Measurements from ENCODE around the gene DMD. TPM values are rescaled to one million over a fixed set of nuclear protein-coding genes. Genes with fewer than 3 reads are reported as not detected.

DMD gene
- total RNA-seq, 1 donor from 2014 or later, result 116 TPM

DNA sequence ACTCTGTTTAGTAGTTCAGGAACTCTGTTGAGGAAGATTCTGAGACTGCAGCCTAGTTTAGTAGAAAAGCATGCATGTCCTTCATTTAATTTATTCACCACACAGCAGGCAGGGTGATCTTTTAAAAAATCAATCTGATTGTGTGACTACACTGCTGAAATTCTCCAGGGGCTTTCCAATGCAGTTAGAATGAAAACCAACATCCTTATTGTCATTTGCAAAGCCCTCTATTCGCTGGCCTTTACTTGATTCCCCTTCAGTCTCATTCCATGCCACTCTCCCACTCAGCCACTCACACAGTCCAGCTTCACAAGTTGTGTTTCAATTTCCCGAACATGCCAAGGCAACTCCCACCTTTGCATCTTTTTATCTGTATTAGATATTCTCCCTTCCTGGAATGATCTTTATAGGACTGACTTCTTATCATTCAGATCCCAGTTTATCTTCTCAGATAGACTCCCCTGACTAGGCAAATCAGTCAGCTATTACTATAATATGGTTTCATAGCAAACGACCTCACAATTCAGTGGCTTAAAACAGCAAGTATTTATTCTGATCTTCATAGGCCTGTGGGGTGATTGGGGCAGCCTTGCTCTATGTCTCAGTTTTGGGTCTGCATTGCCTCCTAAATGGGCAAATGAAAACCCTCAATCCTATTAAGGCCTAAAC lies 2118.2 kb downstream of the DMD start:
- DNase-seq (ENCODE audit: missing footprints), result no peak
- no peak for ATAC-seq
- intact Hi-C loops (cut with DNase I), result no loop called here

DNA sequence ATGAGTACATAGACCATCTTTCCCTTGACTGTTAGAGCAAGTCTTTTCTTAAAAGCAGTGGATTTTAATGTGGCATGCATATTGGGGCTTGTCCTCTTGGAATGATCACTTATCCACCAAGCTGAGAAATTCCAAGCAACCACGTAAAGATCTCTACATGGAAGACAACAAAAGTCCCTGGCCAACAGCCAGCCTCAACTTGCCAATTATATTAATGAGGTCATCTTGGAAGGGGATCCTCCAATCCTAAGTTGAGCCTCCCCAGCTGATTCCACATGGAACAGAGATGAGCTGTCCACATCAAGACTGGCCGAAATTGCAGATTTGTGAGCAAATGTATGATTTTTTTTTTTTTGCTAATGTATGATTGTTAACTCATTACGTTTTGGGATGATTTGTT lies 2118.9 kb downstream of the DMD start:
- ATAC-seq, result no peak
- no peak for DNase-seq (ENCODE audit: missing footprints)
- intact Hi-C loops (cut with DNase I), result no loop called here

GRCh38 chrX:31091819-31092218 lies 2119.5 kb downstream of the DMD start:
- DNase-seq (ENCODE audit: missing footprints), result no peak
- intact Hi-C loops (cut with DNase I), result no loop called here
- no peak for ATAC-seq

DNA sequence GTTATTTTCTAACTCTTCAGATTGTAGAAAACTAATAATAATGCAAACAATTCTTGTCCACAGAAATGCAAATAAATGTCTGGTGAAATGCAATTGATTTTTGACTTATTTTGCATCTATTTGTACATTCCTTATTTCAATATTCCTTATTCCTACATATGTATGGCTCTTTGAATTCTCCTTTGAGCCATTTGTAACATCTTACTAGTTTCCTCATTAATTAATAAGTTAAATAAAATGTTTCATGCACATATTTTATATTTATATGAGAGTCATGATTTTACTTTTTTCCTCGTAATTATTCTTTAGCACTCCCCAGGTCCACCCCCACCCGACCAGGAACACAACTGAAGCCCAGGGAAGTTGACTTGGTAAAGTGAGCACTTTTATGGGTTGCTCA lies 2136.8 kb downstream of the DMD start:
- DNase-seq (ENCODE audit: missing footprints) (no peak), ATAC-seq (no peak)
- intact Hi-C loops (cut with DNase I), result no loop called here

- DNase-seq (ENCODE audit: missing footprints) (no peak), ATAC-seq (no peak)
- intact Hi-C loops (cut with DNase I), result no loop called here
These were observed 2139.6 kb downstream of the DMD start, which contains the start of gene FTHL17 for GRCh38 chrX:31071725-31072124. TSS of gene FTHL17 (minus strand) at chrX:31072041. CDS start at chrX:31071953, 88 bp downstream.

DNA sequence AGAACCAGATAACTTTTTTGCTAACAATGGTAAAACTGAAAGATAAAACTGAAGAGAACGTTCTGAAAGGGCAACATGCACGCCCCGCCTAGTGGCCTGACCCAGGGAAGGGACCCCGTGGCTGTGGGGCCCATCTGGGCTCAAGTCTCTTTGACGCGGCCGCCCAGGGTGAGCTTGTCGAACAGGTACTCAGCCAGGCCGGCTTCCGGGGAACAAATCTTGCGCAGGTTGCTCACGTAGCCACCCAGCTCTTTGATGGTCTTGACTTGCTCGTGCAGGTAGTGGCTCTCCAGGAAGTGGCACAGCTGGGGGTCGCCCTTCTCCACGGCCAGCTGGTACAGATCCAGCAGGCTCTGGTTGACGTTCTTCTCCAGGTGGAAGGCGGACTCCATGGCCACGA lies 2140.1 kb downstream of the DMD start:
- intact Hi-C loops (cut with DNase I), result no loop called here
- ATAC-seq (no peak), DNase-seq (ENCODE audit: missing footprints) (no peak)

GRCh38 chrX:31070057-31070468 lies 2141.3 kb downstream of the DMD start:
- DNase-seq (ENCODE audit: missing footprints) (no peak), ATAC-seq (no peak)
- intact Hi-C loops (cut with DNase I), result no loop called here

Small RNAs within 50 kb of the gene (microRNA-seq; reads per million reads assigned to microRNA genes)
- gene MIR3915, result 1.8 reads per million
- gene MIR548F5, result not detected
